Karpas-422 (cell line): ENCODE measurements around the gene POC1A. TPM values are rescaled to one million over a fixed set of nuclear protein-coding genes. Genes with fewer than 3 reads are reported as not detected.

Experiments
- DNase-seq: peaks from one replicate; pipeline ENCODE4 v3.0.0-alpha.2; 2015
- H2AFZ ChIP-seq: fragments of 200-600 bp; sonication (generic); 2 replicates; pipeline ENCODE4 v1.6.1; 2014; ENCODE audit warnings: antibody characterized with exemption, low read length, mixed read lengths
- H3K27ac ChIP-seq: fragments of 200-600 bp; sonication (generic); 2 replicates; pipeline ENCODE4 v1.5.1; 2014; ENCODE audit warnings: mild to moderate bottlenecking, low read length, moderate library complexity
- H3K27me3 ChIP-seq: fragments of 200-600 bp; sonication (generic); 2 replicates; pipeline ENCODE4 v1.6.1; 2014; ENCODE audit warnings: low read length, mixed read lengths
- H3K36me3 ChIP-seq: fragments of 200-600 bp; sonication (generic); 2 replicates; pipeline ENCODE4 v1.6.1; 2014; ENCODE audit warnings: low read length, mixed read lengths; ENCODE audit not compliant: insufficient read depth
- H3K4me1 ChIP-seq: fragments of 200-600 bp; sonication (generic); 2 replicates; pipeline ENCODE4 v1.6.1; 2014; ENCODE audit warnings: mild to moderate bottlenecking, low read length, mixed read lengths
- H3K4me2 ChIP-seq: fragments of 200-600 bp; sonication (generic); 2 replicates; pipeline ENCODE4 v1.6.1; 2014; ENCODE audit warnings: low read length, low read depth, mild to moderate bottlenecking; ENCODE audit not compliant: poor library complexity, severe bottlenecking
- H3K4me3 ChIP-seq: fragments of 200-600 bp; sonication (generic); 2 replicates; pipeline ENCODE4 v1.5.1; 2014; ENCODE audit warnings: mild to moderate bottlenecking, antibody characterized with exemption, low read length, mixed read lengths
- H3K79me2 ChIP-seq: fragments of 200-600 bp; sonication (generic); 2 replicates; pipeline ENCODE4 v1.6.1; 2014; ENCODE audit warnings: mild to moderate bottlenecking, low read length, mixed read lengths
- H3K9ac ChIP-seq: fragments of 200-600 bp; sonication (generic); 2 replicates; pipeline ENCODE4 v1.6.0; 2014; ENCODE audit warnings: low read length
- H3K9me2 ChIP-seq: fragments of 200-600 bp; sonication (generic), shearing (Covaris generic); replicated peaks from 2 replicates; pipeline ENCODE4 v1.6.0; 2014; ENCODE audit warnings: mild to moderate bottlenecking, low read length, moderate library complexity; ENCODE audit not compliant: insufficient read depth
- H3K9me3 ChIP-seq: fragments of 300-700, 200-600 bp; sonication (generic); 2 replicates; pipeline ENCODE4 v1.6.1; 2014; ENCODE audit warnings: low read length, mixed read lengths
- H4K20me1 ChIP-seq: fragments of 200-600 bp; sonication (generic); 2 replicates; pipeline ENCODE4 v1.6.1; 2014; ENCODE audit warnings: mild to moderate bottlenecking, antibody characterized with exemption, low read length, low read depth; ENCODE audit not compliant: insufficient read depth
- total RNA-seq: library from RNA; depleted of rRNA; stranded (reverse); fragments of >200 nt; shearing (Covaris generic); gene quantifications from 2 replicates; pipeline ENCODE4 v1.2.3, GENCODE V29; 2014; ENCODE audit warnings: low replicate concordance

POC1A gene
- total RNA-seq, 1 experiment from 2014 or later, result 12.7 TPM

DNA sequence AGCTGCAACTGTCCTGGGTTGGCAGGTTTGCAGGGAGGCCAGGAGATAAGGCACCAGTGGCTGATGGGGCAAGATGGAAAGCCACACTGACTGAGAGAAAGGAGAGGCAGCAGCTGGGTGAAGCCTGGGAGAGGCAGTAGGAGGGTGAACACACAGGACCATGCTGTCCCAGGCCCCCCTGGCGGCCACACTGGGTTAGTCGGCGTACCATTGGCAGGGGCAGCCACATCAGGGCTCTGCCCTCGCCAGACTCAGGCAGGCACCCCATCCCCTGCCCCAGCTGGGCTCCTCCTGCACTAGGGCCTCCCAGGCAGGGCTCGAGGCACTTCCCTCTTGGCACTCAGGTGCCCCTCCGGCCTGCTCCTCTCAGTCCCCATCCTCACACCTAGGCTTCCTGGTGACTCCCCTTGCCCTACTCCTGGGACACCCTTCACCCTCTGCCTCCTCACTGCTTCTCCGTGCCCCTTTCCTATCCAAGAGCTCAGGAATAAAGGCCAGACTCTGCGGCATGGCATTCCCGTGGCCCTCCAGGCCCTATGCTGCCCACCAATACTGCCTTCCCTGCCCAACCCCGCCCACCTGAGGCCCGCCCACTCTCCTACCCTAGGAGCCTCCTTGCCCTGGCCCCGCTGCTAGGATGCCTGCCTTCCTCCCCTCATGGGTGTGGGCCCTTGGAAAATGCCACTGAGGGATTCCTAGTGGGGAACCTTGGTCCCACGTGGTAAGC is 69.1 kb downstream of the POC1A start:
- H3K79me2 ChIP-seq, result no peaks in the 10 kb centered on the region
- H4K20me1 ChIP-seq, result no peaks in the 10 kb centered on the region
- no peaks in the 10 kb centered on the region for H3K4me1 ChIP-seq
- H3K9me3 ChIP-seq, result no peaks in the 10 kb centered on the region
- H3K9me2 ChIP-seq, result no peaks in the 10 kb centered on the region
- H3K4me3 ChIP-seq, result no peak overlapping the region
- H3K4me2 ChIP-seq, result no peak overlapping the region
- no peak overlapping the region for H3K9ac ChIP-seq
- H3K27ac ChIP-seq, result no peak overlapping the region
- no peaks in the 10 kb centered on the region for H3K27me3 ChIP-seq
- H3K36me3 ChIP-seq, result no peaks in the 10 kb centered on the region
- H2AFZ ChIP-seq, result no peak overlapping the region
- DNase-seq, result no peak

DNA sequence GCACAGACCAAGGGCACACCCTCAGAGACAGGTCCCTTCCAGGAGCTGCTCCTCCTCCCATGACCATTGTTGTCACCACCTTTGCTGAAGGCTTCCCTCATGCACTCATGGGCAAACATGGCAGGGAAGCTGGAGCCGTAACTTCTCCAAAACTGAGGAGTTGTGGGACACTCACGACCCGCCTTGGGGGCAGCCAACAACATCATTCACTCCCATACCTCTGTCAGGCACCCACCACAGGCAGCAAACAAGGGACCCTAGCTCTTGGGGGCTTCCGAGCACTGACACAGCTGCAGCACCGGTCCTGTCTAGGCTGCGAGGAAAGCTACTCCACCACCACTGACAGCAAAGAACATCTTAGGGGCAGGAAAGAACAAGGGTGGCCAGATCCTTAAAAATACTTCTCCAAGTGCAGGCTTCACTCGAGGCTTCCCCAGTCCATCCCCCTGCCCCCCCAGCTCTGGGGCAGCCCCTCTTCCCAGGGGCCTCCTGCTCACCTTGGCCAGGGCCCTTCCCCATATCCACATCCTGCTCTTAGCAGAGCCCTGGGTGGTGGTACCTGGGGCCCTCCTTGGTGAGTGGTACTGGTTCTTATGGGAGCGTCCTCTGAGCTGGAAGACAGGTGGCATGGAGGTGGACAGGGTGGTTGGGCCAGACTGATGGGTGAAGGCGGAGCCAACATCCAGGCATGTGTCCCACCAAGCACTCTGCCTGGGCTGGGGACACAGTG is 69.8 kb downstream of the POC1A start:
- H3K9ac ChIP-seq, result no peak overlapping the region
- DNase-seq, result no peak
- no peaks in the 10 kb centered on the region for H3K4me1 ChIP-seq
- H3K79me2 ChIP-seq, result no peaks in the 10 kb centered on the region
- no peaks in the 10 kb centered on the region for H3K27me3 ChIP-seq
- H3K36me3 ChIP-seq, result no peaks in the 10 kb centered on the region
- no peaks in the 10 kb centered on the region for H4K20me1 ChIP-seq
- no peak overlapping the region for H3K4me3 ChIP-seq
- H3K27ac ChIP-seq, result no peak overlapping the region
- H3K9me3 ChIP-seq, result no peaks in the 10 kb centered on the region
- H3K9me2 ChIP-seq, result no peaks in the 10 kb centered on the region
- H2AFZ ChIP-seq, result no peak overlapping the region
- H3K4me2 ChIP-seq, result no peak overlapping the region

GRCh38 chr3:52083556-52084087 is 70.6 kb downstream of the POC1A start:
- H3K4me2 ChIP-seq, result no peak overlapping the region
- no peak overlapping the region for H3K9ac ChIP-seq
- H3K27me3 ChIP-seq, result no peaks in the 10 kb centered on the region
- H3K4me3 ChIP-seq, result no peak overlapping the region
- H3K79me2 ChIP-seq, result no peaks in the 10 kb centered on the region
- H4K20me1 ChIP-seq, result no peaks in the 10 kb centered on the region
- no peak for DNase-seq
- no peaks in the 10 kb centered on the region for H3K4me1 ChIP-seq
- no peak overlapping the region for H2AFZ ChIP-seq
- H3K36me3 ChIP-seq, result no peaks in the 10 kb centered on the region
- no peaks in the 10 kb centered on the region for H3K9me2 ChIP-seq
- no peak overlapping the region for H3K27ac ChIP-seq
- H3K9me3 ChIP-seq, result no peaks in the 10 kb centered on the region

- no peak overlapping the region for H3K9ac ChIP-seq
- no peaks in the 10 kb centered on the region for H3K36me3 ChIP-seq
- no peak overlapping the region for H2AFZ ChIP-seq
- H3K79me2 ChIP-seq, result no peaks in the 10 kb centered on the region
- H3K9me3 ChIP-seq, result no peaks in the 10 kb centered on the region
- no peaks in the 10 kb centered on the region for H3K27me3 ChIP-seq
- H3K9me2 ChIP-seq, result no peaks in the 10 kb centered on the region
- H3K27ac ChIP-seq, result no peak overlapping the region
- no peak overlapping the region for H3K4me2 ChIP-seq
- H4K20me1 ChIP-seq, result no peaks in the 10 kb centered on the region
- no peak overlapping the region for H3K4me3 ChIP-seq
- H3K4me1 ChIP-seq, result no peaks in the 10 kb centered on the region
- no peak for DNase-seq
These were observed 71.3 kb downstream of the POC1A start for GRCh38 chr3:52082951-52083350.

DNA sequence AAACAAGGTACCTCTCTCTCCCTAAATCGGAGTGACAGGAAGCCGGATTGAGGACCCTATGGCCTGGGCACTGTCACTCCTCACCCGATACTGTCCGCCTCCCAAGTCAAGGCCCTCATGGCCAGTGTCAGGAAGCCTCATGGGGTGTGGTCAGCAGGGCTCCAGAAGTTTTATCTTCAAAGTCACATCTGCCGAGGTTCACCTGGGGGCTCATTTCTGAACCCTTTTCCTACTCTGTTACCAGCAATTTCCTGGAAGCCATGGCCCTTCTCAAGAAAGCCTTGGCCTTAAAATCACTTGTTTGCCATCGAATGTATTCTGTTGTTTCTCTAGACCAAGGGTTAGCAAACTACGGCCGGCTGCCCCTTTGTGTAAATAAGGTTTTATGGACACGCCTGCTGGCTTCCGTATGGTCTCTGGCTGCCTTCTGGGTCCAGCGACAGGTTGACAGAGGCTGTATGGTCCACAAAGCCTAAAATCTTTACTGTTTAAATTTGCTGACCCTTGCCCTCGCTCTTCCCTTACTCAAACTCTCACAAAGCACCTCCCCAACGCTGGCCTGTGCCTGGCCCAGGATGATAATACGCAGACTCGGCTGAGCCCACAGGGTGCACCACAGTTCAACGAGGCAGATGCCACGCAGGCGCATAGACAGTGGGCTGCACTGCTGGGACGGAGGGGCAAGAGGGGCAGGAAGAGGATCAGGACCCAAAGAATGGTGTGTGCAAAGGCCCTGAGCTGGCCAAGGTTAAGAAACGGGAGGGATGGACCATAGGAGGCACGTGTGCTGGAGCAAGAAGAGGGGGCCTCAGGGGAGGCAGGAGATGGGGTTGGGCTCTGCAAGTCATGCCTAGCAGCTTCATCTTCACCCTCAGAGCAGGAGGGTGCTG is 73.1 kb downstream of the POC1A start:
- Histone ChIP-seq H2AFZ (no peak overlapping the region), H3K27me3 (no peaks in the 10 kb centered on the region), H3K36me3 (no peaks in the 10 kb centered on the region), H3K9ac (no peak overlapping the region), H3K27ac (no peak overlapping the region), H3K9me3 (no peaks in the 10 kb centered on the region), H3K4me3 (no peak overlapping the region), H3K4me1 (peaks cover under 1% of the 10 kb centered on the region; the same call in 1 of the 2 replicates), H3K9me2 (no peaks in the 10 kb centered on the region), H3K4me2 (no peak overlapping the region), H4K20me1 (no peaks in the 10 kb centered on the region), H3K79me2 (no peaks in the 10 kb centered on the region)
- no peak for DNase-seq

DNA sequence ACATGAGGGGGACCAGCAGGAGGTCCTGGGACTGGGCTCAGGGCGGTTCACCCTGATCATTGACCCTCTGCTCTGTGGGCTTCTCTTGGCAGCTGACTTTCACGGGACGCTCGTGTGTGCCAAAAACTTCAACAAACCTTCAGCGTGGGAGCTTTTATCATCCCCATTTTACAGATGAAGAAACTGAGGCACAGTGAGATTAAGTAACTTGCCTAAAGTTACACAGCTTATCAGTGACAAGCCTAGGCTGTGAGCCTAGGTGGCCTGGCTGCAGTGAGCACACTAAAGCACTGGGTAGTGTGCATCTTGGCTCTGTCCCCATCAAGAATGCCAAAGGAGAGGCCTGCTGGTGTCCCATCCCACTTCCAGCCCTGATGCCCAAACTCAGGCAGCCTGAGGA is 74.3 kb downstream of the POC1A start:
- Histone ChIP-seq H3K4me2 (no peak overlapping the region), H2AFZ (no peak overlapping the region)

GRCh38 chr3:52078781-52079560 is 75.3 kb downstream of the POC1A start:
- Histone ChIP-seq H3K9me3 (no peaks in the 10 kb centered on the region), H3K4me1 (peaks cover 10% of the 10 kb centered on the region), H3K79me2 (no peaks in the 10 kb centered on the region), H3K9ac (no peak overlapping the region), H3K27ac (no peak overlapping the region), H2AFZ (no peak overlapping the region), H3K36me3 (no peaks in the 10 kb centered on the region), H4K20me1 (no peaks in the 10 kb centered on the region), H3K4me3 (no peak overlapping the region), H3K4me2 (no peak overlapping the region), H3K9me2 (no peaks in the 10 kb centered on the region), H3K27me3 (no peaks in the 10 kb centered on the region)
- DNase-seq, result no peak

More for the DNA sequence above, 74.3 kb downstream of the POC1A start:
- Histone ChIP-seq H3K36me3 (no peaks in the 10 kb centered on the region), H3K9ac (no peak overlapping the region), H3K9me2 (no peaks in the 10 kb centered on the region), H4K20me1 (no peaks in the 10 kb centered on the region), H3K4me3 (no peak overlapping the region), H3K4me1 (peaks cover 10% of the 10 kb centered on the region), H3K9me3 (no peaks in the 10 kb centered on the region), H3K79me2 (no peaks in the 10 kb centered on the region), H3K27me3 (no peaks in the 10 kb centered on the region), H3K27ac (no peak overlapping the region)
- DNase-seq, result no peak
